Measurements from ENCODE around the gene RNF44. TPM values are rescaled to one million over a fixed set of nuclear protein-coding genes. Genes with fewer than 3 reads are reported as not detected.
"Not testable (repeated sequence)": the region's sequence is repeated elsewhere in the genome, so short reads cannot be mapped to it uniquely, and the experiment has no call there.

RNF44 gene
- total RNA-seq, 2 donors from 2014 or later = 24.5 to 26.6 TPM

DNA sequence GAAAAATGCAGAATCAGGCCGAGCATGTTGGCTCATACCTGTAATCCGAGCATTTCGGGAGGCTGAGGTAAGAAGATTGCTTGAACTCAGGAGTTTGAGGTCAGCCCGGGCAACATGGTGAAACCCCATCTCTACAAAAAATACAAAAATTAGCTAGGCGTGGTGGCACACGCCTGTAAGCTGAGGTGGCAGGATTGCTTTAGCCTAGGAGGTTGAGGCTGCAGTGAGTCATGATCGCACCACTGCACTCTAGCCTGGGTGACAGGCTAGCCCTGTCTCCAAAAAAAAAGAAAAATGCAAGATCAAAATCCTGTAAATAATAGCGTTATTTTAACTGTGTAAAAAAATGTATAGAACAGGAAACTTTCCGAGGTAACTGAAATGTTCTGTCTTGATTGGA lies 39.4 kb downstream of the RNF44 start:
- no peak for ATAC-seq
- intact Hi-C loops (cut with DNase I) = no loop called here
- DNase-seq = no peak

DNA sequence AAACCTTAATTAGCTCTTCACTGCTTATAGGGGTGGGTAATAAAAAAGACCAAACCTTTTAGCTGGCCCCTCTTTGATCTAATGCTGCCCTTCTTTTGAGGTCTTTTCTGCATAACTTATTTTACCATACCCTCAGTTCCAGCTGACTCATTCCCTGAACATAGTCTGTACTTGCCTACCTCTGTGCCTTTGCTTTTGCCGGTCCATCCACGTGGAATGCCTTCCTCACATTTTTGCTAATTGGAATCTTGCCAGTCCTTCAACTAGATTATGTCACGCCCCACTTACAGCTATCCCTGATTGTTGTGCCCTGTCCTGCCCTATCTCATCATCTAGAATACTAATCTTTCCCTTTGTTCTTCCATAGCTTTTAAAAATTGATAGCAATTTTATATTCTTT lies 44.8 kb downstream of the RNF44 start:
- DNase-seq (no peak), ATAC-seq (no peak)
- intact Hi-C loops (cut with DNase I) = no loop called here

DNA sequence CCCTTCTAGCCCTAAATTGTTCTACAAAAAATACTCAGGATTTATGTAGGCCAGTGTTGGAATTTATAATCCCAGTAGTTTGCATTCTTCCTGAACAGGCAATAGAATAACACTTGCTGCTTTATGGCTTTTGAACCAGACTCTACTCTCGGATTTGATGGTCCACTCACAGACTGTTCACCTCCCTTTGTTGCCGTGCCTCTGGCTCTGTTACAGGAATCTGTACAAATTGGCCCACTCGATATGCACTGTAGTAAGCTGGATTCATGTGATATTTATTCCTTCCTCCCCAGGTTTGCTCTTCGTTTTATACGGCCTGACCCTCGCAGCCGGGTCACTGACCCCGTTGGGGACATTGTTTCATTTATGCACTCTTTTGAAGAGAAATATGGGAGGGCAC lies 45.3 kb downstream of the RNF44 start:
- intact Hi-C loops (cut with DNase I) = no loop called here
- ATAC-seq (no peak), DNase-seq (no peak)

DNA sequence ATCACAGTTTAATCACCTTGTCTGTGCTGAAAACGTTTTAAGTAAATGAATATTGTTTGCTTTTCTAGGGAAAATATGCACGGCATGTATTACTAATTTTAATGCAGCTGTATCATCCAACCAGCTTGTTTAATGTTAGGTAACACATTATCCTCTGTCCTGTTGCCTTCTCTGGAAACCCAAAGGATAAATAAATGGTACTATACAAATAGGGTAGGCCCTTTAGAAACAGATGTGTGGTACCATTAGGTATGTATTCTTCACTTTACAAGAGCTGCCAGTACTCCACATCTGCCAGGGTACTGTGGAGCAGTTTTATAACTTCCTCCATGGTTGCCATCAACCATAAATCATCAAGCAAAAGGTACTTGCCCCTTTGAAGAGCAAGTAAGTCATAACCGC lies 46.1 kb downstream of the RNF44 start:
- no peak for DNase-seq
- ATAC-seq = no peak
- intact Hi-C loops (cut with DNase I) = no loop called here

DNA sequence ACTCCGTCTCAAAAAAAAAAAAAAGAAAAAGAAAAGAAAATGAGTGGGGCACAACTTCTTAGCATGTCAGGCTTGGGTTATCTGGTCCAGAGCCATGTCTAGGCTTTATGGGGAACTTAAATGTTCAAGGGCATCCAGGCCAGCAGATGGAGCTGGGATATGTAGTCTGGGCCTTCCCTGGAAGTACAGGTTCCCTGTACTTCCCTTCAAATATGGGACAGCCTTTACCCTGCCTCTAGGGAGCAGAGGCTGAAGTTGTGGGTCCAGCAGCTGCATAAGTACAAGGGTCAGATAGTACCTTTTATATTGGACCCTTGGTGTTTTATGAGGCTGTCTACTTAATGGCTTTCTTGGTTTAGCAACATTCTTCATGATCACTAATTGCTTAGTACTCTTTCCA lies 46.9 kb downstream of the RNF44 start:
- no peak for DNase-seq
- ATAC-seq = no peak
- intact Hi-C loops (cut with DNase I) = no loop called here

DNA sequence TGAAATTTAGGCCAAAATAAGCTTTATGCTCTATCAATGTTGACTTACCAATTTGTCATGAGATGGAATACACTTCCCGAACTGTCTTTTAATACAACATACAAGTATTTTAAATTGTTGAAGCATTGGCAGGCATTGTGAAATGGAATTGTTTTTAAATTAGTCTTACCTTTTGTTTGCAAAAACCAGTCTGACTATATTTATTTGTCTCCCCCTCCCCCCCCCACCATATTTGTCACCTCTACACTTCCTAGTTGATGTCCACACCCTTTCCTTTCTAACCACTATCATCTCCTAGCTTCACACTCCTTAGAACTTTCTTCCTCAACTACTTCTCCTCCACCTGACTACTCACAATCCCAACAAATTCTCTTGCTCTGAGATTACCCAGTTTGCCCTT lies 48.1 kb downstream of the RNF44 start:
- intact Hi-C loops (cut with DNase I) = no loop called here
- no peak for DNase-seq
- no peak for ATAC-seq

DNA sequence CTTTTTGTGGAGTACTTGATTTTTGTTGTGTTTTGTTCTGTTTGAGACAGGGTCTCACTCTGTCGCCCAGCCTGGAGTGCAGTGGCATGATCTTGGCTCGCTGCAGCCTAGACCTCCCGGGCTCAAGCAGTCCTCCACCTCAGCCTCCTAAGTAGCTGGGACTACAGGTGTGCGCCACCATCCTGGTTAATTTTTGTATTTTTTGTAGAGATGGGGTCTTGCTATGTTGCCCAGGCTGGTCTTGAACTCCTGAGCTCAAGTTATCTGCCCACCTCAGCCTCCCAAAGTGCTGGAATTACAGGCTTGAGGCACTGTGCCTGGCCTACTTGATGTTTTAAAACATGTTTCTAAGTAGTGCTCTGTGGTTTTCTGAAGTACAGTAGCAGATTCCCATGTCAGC lies 50.0 kb downstream of the RNF44 start:
- ATAC-seq; DNase-seq; intact Hi-C loops (cut with DNase I): not testable (repeated sequence)

DNA sequence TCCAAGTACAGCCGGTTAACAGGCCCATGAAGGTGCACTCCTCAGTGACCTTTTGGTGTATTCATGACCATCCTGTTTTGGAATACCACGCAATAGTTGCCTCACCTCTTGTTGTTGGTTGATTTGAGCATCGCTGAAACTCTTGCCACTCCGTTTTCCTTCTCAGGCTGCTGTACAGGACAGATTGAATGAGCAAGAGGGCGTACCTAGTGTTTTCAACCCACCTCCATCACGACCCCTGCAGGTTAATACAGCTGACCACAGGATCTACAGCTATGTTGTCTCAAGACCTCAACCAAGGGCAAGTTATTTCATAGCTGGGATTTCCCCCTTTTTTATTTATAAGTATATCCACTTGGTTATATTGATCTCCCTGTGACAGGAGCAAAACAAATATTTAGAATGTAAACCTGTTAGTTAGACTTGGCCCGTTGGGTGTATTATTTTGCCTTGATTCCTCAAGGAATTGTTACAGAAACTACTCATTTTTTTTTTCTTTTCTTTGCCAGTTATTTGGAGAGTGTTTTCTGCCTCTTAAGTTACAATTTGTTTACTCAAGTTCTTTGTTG lies 50.9 kb downstream of the RNF44 start:
- intact Hi-C loops (cut with DNase I) = no loop called here
- DNase-seq = no peak
- no peak for ATAC-seq

DNA sequence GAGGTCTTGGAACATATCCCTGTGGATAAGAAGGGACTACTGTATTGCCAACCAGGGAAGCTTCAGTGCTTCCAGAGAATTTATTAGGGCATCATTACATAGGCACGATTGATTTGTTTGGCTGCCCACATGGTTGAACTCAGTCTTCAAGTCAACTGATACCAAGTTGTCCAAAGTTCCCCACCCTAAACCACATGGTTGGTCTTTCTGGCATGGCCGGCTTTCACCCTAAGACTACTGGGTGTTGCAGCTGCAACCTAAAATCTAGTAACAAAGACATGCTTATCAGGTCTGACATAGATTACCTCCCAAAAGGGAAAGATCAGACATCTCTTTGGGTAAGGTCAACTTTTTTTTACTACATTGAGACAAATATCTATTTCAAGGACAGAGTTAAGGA lies 52.0 kb downstream of the RNF44 start:
- ATAC-seq (no peak), DNase-seq (no peak)
- intact Hi-C loops (cut with DNase I) = no loop called here

DNA sequence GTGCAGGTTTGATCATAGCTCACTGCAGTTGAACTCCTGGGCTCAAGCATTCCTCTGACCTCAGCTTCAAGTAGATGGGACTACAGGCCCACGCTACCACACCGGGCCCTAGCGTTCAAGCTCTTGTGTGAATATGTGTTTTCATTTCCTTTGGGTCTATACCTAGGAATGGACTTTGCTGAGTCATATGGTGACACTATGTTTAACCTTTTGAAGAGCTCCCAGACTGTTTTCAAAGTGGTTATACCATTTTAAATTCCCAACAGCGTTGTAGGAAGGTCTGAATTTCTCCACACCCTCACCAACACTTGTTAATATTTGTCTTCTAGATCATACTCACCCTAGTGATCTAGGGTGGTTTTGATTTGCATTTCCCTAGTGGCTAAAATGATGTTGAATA lies 55.5 kb downstream of the RNF44 start:
- DNase-seq (no peak), ATAC-seq (no peak)
- intact Hi-C loops (cut with DNase I) = no loop called here

Other genes with a start within 250 kb of the RNF44 start
- 10 to 100 TPM; 79.6 to 86.0 TPM for gene KIAA1191, start 175.6 kb downstream of the RNF44 start, total RNA-seq
- 1 to 10 TPM; 8.0 to 8.2 TPM for gene ARL10, start 171.9 kb downstream of the RNF44 start, total RNA-seq
- gene NOP16, start 148.8 kb downstream of the RNF44 start, total RNA-seq = 10 to 100 TPM; 15.6 to 30.2 TPM
- 100 to 1,000 TPM; 159 to 166 TPM for gene HIGD2A, start 148.7 kb downstream of the RNF44 start, total RNA-seq
- 100 to 1,000 TPM; 173 to 199 TPM for gene CLTB, start 120.9 kb downstream of the RNF44 start, total RNA-seq
- gene FAF2, start 89.0 kb downstream of the RNF44 start, total RNA-seq = 10 to 100 TPM; 15.3 to 23.3 TPM
- gene CDHR2, start 11.9 kb upstream of the RNF44 start, total RNA-seq = under 1 TPM; 0.29 TPM
- under 1 TPM; 0.81 to 0.97 TPM for gene GPRIN1, start 72.8 kb upstream of the RNF44 start, total RNA-seq
- 1 to 10 TPM in 1 of 2 donors, under 1 TPM in 1; 0.74 to 1.3 TPM for gene SNCB, start 93.1 kb upstream of the RNF44 start, total RNA-seq
- not detected for gene EIF4E1B, start 93.3 kb upstream of the RNF44 start, total RNA-seq
- 10 to 100 TPM; 21.2 to 25.6 TPM for gene TSPAN17, start 110.1 kb upstream of the RNF44 start, total RNA-seq

Data from left cardiac atrium (tissue), 4 donors.